ENCODE measurements around the gene STXBP6.

- TF ChIP-seq POLR2A (IDR thresholded peaks at IDR 0.05) (no peak), CTCF (IDR thresholded peaks at IDR 0.05) (no peak), EP300 (IDR thresholded peaks at IDR 0.05) (no peak)
Observed at GRCh38 chr14:24891987-24892496, 157.9 kb downstream of the STXBP6 start.
